Stimulated activated CD8-positive, alpha-beta memory T cell treated with anti-CD3 and anti-CD28 coated beads, Interleukin-4, amount 100 ng/mL, for 24 hours (primary cell): ENCODE results near the gene SSTR4.
"Not testable (repeated sequence)": the region's sequence is repeated elsewhere in the genome, so short reads cannot be mapped to it uniquely, and the experiment has no call there.

Source experiments
- DNase-seq: peaks from one replicate; pipeline ENCODE4 v3.0.0-alpha.2; 2020; ENCODE audit warnings: low read depth

The SSTR4 gene, protein sequence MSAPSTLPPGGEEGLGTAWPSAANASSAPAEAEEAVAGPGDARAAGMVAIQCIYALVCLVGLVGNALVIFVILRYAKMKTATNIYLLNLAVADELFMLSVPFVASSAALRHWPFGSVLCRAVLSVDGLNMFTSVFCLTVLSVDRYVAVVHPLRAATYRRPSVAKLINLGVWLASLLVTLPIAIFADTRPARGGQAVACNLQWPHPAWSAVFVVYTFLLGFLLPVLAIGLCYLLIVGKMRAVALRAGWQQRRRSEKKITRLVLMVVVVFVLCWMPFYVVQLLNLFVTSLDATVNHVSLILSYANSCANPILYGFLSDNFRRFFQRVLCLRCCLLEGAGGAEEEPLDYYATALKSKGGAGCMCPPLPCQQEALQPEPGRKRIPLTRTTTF

DNA sequence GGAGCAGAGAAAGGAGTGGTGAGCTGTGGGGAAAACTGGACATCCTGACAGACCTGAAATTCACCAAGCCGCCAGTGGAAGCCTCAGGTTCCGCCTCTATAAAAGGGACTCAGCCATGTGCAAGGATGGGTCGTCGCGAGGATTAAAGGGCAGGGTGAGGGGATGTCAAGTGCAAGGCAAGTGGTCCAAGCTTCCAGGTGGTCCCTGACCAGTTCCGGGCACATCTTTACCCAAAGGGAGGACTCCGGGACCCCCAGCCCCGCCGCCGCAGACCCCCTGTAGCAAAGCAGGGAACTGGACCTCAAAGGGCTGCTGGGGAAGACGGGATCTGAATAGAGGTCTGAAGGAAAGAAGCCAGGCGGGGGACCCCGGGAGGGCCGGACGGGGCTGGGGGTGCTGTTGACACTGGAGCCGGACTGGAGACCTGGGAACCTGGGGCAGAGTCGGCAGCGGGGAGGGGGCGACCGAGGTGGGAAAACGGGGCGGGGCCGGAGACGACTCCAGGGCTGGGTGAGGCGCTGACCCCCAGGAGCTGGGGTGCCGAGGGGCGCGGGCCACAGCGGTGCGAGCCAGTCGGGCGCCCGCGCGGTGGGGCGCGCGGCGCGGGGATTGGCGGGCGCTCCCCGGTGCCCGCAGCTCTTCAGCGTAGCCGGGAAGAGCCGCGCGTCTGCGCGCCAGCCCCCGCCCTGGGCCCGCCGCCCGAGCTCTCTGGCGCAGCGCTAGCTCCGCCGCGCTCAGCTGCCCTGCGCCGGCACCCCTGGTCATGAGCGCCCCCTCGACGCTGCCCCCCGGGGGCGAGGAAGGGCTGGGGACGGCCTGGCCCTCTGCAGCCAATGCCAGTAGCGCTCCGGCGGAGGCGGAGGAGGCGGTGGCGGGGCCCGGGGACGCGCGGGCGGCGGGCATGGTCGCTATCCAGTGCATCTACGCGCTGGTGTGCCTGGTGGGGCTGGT, at the start of gene SSTR4:
Gene SSTR4, plus strand, starts transcription at position 592 of the 951 bp plus-strand sequence. Its CDS starts 172 bp downstream, at position 764.
- DNase-seq, result no peak

DNA sequence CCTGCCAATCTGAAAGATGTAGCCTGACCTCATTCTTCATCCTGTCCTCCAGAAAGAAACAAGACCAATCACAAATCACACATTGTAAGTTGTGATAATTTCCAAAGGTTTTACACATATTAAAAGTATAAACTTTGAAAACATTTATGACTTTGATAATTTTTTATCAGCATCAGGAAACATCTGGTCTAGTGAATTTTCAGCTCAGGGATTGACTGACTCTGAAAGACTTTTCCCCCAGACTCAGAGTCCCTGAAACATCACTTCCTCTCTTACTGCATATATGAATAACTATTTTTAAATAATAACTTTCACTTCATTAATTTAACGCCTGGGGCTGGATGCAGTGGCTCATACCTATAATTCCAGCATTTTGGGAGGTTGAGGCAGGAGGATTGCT, 48.5 kb upstream of the SSTR4 start:
- DNase-seq, result no peak

DNA sequence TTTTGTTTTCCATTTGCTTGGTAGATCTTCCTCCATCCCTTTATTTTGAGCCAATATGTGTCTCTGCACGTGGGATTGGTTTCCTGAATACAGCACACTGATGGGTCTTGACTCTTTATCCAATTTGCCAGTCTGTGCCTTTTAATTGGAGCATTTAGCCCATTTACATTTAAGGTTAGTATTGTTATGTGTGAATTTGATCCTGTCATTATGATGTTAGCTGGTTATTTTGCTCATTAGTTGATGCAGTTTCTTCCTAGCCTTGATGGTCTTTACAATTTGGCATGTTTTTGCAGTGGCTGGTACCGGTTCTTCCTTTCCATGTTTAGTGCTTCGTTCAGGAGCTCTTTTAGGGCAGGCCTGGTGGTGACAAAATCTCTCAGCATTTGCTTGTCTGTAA, 43.7 kb upstream of the SSTR4 start:
- DNase-seq, result not testable (repeated sequence)

DNA sequence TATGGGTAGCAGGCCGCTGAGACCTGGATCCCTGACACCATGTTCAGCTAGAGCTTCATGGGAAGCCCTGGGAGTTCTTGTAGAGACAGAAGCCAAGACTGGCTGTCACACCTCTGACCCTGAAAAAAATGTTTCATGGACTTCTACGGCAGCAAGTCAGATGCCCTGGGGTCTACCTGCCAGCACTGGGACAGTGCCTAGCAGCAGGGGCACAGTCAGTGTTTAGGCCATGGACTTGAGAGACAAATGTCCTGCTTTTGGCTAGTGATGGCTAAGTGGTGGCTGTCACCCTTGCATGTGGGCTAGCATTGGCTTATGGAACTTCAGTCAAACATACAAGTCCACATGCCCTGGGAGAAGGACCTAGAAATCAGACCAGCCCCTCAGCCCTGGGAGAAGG, 41.3 kb upstream of the SSTR4 start:
- DNase-seq, result no peak

DNA sequence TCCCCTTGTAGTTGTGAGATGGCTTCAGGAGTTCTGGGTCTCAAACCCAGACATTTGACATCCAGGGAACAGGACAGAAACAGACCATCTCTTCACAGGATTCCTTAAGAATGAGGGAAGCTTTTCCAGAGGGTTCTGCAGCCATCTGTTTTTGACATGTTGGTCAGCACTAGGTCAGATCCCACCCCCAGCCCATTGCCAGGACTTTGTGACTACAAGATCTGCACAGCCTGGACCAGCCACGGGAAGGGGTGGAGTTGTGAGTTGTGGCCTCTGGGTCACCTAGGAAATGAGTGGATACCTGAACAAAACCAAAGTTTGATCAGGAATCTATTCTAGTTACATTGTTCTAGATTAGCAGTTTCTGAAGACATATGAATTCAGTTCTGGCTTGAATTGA, 39.2 kb upstream of the SSTR4 start:
- no peak for DNase-seq

DNA sequence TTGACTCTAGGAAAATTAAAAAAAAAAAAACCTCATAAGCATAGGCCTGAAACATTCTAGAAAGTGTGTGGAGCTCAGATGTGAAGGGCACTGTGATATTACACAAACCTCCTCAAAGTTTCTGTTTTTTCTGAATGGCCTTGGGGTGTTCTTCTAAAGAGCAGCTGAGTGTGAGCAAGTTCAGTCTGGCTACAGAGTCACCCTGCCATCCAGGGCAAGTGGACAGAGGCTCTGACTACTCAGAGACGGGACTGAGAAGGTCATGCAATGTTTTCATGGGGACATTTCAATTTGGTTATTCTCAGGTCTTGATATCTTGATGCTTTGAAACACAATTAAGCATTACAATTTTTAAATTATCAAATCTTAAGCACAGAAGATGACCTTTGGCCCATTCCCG, 36.6 kb upstream of the SSTR4 start:
- no peak for DNase-seq

DNA sequence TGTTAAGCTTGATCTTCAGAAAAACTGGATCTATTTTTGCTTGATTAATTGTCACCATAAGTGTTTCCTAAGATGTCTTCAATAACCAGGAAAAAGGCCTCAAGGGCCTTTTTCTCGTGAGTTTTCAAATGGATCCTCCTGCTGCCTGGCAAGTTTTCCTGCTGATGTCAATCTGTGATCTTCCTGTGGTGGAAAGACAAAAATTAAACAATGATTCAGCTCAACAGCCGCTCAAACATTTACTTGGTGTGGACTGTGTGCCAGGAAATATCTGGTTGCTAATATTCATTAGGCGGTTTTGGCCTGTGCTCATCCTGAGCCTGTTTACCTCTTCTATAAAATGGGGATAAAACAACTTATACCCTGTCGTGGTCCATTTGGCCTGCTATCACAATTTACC, 35.4 kb upstream of the SSTR4 start:
- DNase-seq, result no peak

DNA sequence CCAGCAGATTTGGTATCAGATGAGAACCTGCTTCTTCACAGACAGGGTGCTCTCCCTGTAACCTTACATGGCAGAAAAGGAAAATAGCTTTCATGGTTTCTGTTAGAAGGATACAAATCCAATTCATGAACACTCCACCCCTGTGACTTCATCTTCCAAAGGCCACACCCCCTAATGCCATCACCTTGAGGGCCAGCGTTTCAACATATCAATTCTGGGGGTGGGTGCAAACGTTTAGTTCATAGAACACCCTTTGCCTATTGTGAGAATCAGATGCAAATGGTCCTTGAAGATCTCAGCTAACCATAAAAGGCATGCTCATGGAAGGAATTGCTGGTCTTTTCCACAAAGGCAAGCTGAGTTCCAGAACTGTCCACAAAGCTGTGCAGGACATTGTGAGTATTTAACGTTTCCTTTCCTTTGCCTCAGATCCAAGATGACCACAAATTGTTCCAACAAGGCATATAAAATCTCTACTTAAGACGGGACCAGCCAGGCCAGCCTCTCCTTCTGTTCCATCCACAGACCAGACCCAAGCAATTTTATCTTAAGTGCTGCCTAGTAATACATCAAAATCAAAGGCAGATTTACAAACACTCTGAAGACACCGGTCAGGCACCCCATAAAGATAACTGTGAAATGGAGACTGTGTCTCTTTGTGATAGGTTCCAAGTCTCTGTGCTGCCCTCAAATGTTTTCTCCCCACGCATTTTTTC, 34.7 kb upstream of the SSTR4 start:
- DNase-seq, result no peak

DNA sequence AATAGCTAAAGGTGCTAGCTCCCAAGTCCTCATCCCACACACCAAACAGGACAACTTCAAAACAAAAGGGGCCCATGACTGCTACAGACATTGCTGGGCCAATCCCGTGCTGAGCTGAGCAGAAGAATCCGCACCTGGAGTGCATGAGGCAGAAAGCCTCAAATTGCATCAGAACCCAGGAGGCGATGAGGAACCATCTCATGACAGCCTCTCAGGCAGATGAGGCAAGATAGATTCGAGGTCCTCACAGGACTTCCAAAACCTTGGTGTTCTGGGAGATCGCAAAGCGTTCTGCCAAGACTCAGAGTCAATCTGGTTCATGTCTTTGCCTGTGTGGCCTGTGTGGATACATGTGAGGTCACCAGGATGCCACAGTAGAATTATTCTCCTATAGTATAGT, 32.8 kb upstream of the SSTR4 start:
- DNase-seq, result no peak

DNA sequence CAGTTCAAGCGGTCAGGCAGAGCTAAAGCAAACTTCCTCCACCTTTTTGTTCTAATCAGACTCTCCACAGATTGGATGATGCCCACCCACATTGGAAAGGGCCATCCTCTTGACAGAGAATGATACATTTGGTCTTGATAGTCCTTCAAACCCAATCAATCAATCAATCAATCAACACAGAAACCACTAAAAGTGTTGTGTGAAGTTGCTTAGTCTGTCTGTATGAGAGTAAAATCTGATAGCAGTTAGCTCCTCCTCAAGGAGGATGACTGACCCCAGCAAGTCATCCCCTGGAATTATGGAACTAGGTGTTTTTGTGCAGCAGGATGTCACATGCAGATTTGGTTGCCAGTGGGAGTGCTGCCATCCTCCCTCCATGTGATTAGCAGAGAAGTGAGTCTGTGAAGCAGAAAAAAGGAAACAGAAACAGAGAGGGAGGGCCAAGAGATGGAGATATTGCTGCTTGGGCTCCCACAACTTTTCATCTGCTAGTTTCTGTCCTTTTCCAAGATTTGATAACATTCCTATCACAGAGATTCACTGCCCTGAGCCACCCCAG, 32.0 kb upstream of the SSTR4 start:
- no peak for DNase-seq

DNA sequence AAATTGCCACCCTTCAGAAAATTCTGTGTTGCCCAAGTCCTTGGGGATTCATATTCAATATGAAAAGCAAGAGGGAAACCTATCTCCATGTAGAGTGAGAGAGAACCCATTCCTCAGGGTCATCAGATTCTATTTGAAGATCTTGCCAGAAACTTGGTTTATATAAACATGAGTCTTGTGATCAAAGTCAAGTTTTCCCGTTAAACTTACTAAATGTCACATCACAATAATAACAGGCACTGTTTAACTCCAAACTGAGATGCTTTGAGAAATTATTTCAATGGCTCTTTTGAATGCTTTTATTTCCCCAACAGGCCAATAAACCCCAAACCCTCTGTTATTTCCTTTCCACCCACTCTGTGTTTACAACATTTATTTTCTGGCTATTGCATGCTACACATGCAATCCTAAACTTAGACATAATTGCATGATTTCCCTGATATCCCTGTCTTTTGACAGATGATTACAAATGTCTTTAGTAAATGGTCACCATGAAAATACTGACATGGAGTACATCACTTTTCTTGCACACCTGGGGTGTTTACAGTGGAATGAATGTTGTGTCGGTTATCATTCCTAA, 31.1 kb upstream of the SSTR4 start:
- DNase-seq, result no peak

DNA sequence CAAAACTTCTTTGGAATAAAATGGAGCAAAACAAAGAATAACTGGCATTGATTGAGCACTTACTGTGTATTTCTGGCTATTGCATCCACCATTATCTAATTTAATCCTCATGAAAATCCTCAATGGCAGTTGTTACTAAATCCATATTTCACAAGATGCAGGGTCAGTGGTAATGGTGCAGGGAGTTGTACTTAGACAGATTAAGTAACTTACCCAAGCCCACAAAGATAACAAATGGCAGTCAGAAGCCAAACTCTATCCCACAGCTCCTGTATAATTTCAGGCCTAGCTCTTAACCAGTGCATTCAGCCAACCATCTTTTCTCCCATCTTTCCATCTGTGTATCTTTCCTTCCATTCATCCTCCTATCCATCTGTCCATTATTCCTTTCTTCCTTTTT, 29.3 kb upstream of the SSTR4 start:
- DNase-seq, result no peak

DNA sequence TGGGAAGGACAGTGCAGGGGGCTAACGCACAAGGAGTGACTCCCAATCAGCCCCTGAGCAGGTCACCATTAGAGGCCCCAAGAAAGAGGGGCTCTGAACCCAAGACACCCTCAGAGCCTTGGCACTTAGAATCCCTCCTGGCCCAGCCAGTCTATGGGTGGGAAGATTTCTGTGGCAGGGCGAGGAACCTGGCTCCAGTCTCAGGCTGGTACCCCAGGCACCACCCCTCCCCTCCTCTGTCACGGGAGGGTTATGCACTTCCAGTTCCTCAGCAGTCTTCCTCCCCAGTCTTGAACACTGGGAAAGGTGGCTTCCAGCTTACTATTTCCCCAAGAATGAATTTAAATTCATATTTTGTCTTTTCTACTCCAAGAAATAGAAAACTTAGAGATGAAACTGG, 27.6 kb upstream of the SSTR4 start:
- no peak for DNase-seq

DNA sequence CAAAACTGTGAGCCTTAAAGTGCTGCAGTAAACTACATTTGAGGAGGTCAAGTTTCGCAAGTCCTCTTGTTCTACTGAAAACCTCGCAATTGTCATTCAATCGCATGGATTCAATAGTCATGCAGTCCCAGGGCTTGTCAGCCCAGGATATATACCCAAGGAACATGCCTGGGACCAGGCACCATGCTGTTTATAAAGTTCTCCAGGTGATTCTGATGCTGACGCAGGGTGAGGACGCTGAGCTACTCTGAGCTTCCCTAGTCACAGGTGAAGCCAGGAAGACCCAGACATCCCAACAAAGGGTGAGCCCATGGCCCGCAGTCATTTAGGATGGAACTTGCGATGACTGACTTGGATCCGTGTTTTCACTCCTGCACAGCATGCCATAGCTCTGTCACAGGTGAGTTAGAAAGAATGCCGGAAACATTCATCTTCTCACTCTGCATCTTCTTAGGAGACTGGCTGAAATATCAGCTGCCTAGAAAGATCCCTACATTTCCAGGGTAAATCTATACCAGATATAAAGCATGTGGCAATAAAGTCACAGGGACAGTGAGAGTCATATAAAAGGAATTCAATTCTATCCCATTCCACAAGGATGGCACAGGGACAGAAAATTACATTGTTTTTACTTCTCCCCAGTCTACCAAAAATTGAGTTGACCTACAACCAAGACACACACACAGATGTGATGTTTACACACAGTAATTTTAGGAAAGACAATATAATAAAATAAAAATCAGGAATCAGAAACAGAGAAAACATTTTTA, 27.0 kb upstream of the SSTR4 start:
- no peak for DNase-seq

DNA sequence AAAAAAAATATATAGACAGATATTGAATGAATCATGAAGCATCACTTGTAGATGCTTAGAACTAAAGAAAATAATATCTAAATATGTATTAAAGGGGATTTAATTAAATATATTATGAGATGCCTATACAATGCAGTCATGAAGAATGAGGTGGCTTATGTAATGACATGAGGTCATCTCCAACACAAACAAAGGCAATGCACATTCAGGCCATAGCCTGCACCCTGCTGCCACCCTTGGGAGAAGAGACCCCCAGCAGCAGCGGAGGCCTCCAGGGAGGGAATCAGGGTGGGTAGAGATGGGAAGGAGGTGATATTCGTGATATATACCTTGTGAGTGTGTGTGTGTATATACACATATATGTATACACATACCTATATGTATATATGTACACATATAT, 26.4 kb upstream of the SSTR4 start:
- DNase-seq, result no peak

DNA sequence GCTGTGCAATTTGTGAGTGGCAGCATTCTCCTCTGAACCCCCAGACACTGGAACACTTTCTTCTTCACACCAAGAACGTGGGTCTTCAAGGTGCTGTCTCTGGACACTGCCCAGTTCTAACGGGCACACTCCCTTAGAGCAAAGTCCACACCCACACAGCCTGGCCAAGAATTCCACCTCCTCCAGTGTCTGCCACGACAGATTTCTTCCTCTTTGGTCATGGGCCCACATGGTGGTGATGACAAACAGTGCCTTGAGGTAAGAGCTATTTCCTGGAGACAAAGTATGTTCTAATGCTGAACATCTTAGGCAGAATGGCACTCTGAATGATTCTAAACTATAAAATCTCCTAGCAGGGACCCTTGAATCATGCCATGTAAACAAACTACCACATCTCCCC, 25.5 kb upstream of the SSTR4 start:
- no peak for DNase-seq

DNA sequence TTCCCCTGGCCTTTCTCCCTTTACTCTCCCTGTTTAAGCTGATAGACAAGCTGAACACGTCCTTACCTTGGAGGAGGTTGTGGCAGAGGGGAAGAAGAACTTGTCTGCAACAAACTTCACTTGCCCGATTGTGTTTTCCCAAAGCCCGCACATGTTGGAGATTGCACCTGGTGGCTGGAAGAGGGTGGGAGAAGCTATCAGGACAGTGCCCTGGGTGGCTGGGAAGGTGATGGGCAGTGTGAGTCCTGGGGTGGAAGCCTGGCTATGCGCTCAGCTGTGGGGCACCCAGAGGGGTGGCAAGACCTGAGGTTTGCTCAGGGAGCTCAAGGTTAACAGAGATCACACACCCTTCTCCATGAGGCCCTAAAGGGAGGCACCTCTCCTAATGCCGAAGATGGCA, 25.0 kb upstream of the SSTR4 start:
- no peak for DNase-seq

DNA sequence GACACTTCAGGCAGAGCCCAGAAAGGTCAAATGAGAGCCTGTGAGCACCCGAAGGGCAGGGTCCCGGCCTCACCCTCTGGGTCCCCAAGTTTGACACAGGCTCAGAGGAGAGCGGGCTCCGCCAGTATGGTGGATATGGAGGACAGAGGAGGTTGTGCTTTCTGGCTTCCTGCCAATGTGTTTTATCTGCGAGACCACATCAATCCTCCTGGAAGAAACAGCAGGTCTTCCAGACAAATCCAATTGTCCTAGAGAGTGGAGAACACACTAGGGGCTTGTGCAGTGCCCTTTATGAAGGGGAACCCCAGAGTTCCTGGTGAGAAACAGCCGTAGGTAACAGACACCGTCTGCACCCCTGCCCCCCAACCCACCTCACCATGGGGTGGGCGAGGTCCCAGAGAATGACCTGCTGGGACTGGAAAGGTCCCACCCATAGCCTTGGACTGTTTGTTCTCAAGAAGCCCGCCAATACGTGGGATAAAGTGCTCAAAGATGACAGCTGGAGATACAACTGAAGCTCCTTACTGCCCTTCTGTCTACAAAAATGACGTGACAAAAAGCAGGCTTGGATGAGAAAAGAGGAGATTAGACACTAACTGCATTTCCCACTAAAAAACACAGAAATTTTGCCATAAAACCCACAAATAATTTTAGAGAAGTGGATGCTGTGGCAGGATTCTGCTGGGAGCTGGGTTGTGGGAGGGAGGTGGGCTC, 23.9 kb upstream of the SSTR4 start:
- DNase-seq, result no peak

DNA sequence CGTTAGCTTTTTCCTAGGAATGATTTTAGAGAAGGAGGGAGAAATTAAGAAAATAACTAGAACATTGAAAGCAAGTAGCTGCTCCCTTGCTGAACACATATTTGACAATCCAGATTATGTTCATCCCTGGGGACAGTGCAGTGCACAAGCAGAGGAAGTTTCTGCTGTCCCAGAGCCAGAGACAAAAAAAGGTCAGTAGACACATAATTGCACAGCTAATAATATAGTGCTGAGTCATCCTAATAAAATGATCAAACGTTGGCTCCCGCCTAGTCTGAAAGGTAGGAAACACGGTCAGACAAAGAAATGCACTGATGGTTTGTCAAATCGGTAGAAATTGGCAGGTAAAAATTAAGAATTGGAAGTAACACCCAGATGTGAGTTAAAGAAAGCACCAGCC, 21.7 kb upstream of the SSTR4 start:
- DNase-seq, result no peak

DNA sequence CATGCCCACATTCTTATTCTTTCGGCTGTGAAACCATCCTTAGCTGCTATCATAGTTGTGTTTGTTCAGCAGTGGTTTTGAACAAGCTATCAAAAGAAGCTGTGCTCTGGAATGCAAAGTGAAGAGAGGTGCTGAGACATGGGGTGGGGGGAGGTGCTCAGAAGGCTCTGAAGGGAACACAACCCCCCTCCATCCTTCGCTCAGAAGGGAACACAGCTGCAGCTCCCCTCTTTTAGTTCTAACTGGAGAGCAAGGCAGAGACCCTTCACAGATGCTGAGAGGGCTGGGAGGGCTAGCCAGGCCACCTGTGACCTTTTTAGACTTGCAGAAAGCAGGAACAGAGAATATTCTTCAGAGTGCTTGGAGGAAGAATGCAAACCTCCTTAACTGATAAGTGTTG, 17.6 kb upstream of the SSTR4 start:
- no peak for DNase-seq
